MCF 10A (cell line): ENCODE measurements around the gene RNPS1. TPM values are rescaled to one million over a fixed set of nuclear protein-coding genes. Genes with fewer than 3 reads are reported as not detected.

Experiments
- BruUV-seq: library from RNA; stranded (reverse); fragments of 400-500 nt; replicated peaks from 2 replicates; lab custom pipeline; 2021; lab: Mats Ljungman, UMichigan
- CTCF ChIA-PET: fragments of 300-600 bp; sonication (Branson Sonifier 250); formaldehyde crosslinking; extraction: SDS; loops from one replicate; lab custom pipeline; 2021; ENCODE audit warnings: antibody characterized with exemption, inconsistent platforms; lab: Yijun Ruan, JAX
- POLR2A ChIA-PET: fragments of 300-600, 350-650 bp; sonication (Branson Sonifier 250); formaldehyde crosslinking; extraction: SDS; loops from one replicate; lab custom pipeline; 2020; ENCODE audit warnings: antibody characterized with exemption, inconsistent platforms; lab: Yijun Ruan, JAX
- DNase-seq: peaks from one replicate; pipeline ENCODE4 v3.0.0-alpha.2; 2018; ENCODE audit not compliant: unreplicated experiment
- H3K27ac Mint-ChIP-seq: one replicate; pipeline ENCODE4 v1.8.0; 2022; ENCODE audit warnings: mild to moderate bottlenecking, low read depth, mixed read lengths; ENCODE audit not compliant: unreplicated experiment
- H3K27me3 Mint-ChIP-seq: one replicate; pipeline ENCODE4 v1.8.0; 2022; ENCODE audit warnings: mixed read lengths; ENCODE audit not compliant: insufficient read depth, unreplicated experiment
- H3K36me3 Mint-ChIP-seq: one replicate; pipeline ENCODE4 v1.8.0; 2022; ENCODE audit warnings: mild to moderate bottlenecking, moderate library complexity, mixed read lengths; ENCODE audit not compliant: insufficient read depth, unreplicated experiment
- H3K4me1 Mint-ChIP-seq: one replicate; pipeline ENCODE4 v1.8.0; 2022; ENCODE audit warnings: mixed read lengths; ENCODE audit not compliant: insufficient read depth, unreplicated experiment
- H3K4me3 Mint-ChIP-seq: one replicate; pipeline ENCODE4 v1.8.0; 2022; ENCODE audit warnings: mild to moderate bottlenecking, moderate library complexity, mixed read lengths; ENCODE audit not compliant: unreplicated experiment
- H3K9me3 Mint-ChIP-seq: one replicate; pipeline ENCODE4 v1.8.0; 2022; ENCODE audit warnings: mixed read lengths; ENCODE audit not compliant: unreplicated experiment
- intact Hi-C: fragments of 100-400 bp; cut with micrococcal nuclease; formaldehyde crosslinking; loops from 2 replicates; pipeline ENCODE4 v1.14.1; 2022
- microRNA-seq: library from miRNA; unstranded; fragments of <30 nt; microRNA quantifications from one replicate; pipeline ENCODE4 v1.2.0, GENCODE V29; 2022
- total RNA-seq: library from RNA; stranded (reverse); gene quantifications from 2 replicates; pipeline ENCODE4 v1.2.3, GENCODE V29; 2022
- TF ChIP-seq, protein P1 (sequence below): fragments of 200-600 bp; IDR thresholded peaks from one replicate; pipeline ENCODE4 v1.8.0; 2022; ENCODE audit warnings: antibody characterized with exemption, mild to moderate bottlenecking; ENCODE audit not compliant: unreplicated experiment

Gene RNPS1
- total RNA-seq, 1 experiment from 2014 or later: 245 TPM

GRCh38 chr16:2205104-2205966, 62.6 kb downstream of the RNPS1 start, which contains the start of gene MLST8:
MLST8 (plus strand) TSS chr16:2205454; CDS start chr16:2206086, 632 bp downstream.
- BruUV-seq: no TSS peak
- Mint-ChIP-seq H3K27ac (peak within 1 kb of the TSS; percentile 69), H3K27me3 (no peaks in the 10 kb centered on the region), H3K4me3 (peak within 1 kb of the TSS; percentile 68), H3K4me1 (peaks cover 15% of the 10 kb centered on the region), H3K36me3 (peaks cover 30% of the 10 kb centered on the region), H3K9me3 (no peaks in the 10 kb centered on the region)
- POLR2A ChIA-PET: interaction anchor here (0.7 to 4.0 kb wide), 19 partner anchors 9 to 273 kb away, joined by 3 to 27 read pairs (median 4); partner anchors contain the start of genes E4F1, ECI1, NTHL1 and PGP
- CTCF ChIA-PET: interaction anchor here (0.6 to 1.6 kb wide), 2 partner anchors 10 to 24 kb away, joined by 3 to 6 read pairs; no protein-coding TSS in a partner anchor
- TF ChIP-seq, protein P1, sequence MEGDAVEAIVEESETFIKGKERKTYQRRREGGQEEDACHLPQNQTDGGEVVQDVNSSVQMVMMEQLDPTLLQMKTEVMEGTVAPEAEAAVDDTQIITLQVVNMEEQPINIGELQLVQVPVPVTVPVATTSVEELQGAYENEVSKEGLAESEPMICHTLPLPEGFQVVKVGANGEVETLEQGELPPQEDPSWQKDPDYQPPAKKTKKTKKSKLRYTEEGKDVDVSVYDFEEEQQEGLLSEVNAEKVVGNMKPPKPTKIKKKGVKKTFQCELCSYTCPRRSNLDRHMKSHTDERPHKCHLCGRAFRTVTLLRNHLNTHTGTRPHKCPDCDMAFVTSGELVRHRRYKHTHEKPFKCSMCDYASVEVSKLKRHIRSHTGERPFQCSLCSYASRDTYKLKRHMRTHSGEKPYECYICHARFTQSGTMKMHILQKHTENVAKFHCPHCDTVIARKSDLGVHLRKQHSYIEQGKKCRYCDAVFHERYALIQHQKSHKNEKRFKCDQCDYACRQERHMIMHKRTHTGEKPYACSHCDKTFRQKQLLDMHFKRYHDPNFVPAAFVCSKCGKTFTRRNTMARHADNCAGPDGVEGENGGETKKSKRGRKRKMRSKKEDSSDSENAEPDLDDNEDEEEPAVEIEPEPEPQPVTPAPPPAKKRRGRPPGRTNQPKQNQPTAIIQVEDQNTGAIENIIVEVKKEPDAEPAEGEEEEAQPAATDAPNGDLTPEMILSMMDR: peak; percentile 13
- intact Hi-C loops: no loop called here
- peak; percentile 79 for DNase-seq

DNA sequence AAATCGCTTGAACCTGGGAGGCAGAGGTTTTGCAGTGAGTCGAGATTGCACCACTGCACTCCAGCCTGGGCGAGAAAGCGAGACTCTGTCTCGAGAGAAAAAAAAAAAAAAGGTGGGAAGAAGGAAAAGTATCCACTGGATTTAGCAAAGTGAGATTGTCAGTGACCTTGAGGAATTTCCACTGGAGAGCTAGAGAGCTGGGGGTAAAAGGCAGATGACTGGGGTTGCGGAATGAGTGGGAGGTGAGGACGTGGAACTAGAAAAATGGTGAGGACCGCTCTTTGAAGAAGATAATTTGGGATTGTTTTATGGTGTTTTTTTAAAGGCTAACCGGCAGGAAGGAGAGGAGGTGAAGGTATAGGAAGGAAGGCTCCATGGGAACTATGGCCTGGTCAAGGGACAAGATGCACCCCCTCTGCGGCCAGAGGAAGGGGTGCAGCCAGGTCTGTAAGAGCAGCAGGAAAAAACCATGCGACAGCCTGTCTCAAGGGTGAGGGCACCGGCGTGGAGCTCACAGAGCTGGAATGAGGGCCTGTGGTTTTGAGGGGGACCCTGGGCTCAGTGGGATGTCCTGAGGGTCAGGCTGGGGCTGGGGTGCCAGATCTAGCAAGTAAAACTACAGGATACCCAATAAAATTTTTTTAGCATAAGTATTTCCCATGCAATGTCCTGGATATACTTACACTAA, 63.4 kb downstream of the RNPS1 start:
- TF ChIP-seq, protein P1: no peak
- BruUV-seq: TSS peak; percentile 43
- ChIA-PET CTCF (interaction anchor here (0.6 to 1.6 kb wide), 4 partner anchors 10 to 692 kb away, joined by 3 to 6 read pairs (median 3); no protein-coding TSS in a partner anchor), POLR2A (interaction anchor here (0.7 to 4.0 kb wide), 13 partner anchors 10 to 264 kb away, joined by 3 to 27 read pairs (median 4); partner anchors contain the start of genes ECI1, NTHL1, PGP and TRAF7)
- H3K4me1 Mint-ChIP-seq: peaks cover 15% of the 10 kb centered on the region
- intact Hi-C loops: no loop called here
- H3K9me3 Mint-ChIP-seq: no peaks in the 10 kb centered on the region
- H3K4me3 Mint-ChIP-seq: peak overlapping the region; percentile 68
- H3K27ac Mint-ChIP-seq: peak overlapping the region; percentile 69
- peaks cover 27% of the 10 kb centered on the region for H3K36me3 Mint-ChIP-seq
- no peaks in the 10 kb centered on the region for H3K27me3 Mint-ChIP-seq
- no peak for DNase-seq

Small RNAs within 50 kb of the gene (microRNA-seq; reads per million reads assigned to microRNA genes)
- gene MIR3677 (0.53 reads per million), gene MIR4717 (not detected)

Other genes with a start within 250 kb of the RNPS1 start
- 4.9 and 7.7 TPM in 2 replicates for gene NPW, start 248.3 kb downstream of the RNPS1 start, total RNA-seq
- gene NHERF2, start 241.2 kb downstream of the RNPS1 start, total RNA-seq: 8.5 and 14.5 TPM in 2 replicates
- gene NTHL1, start 220.3 kb downstream of the RNPS1 start, total RNA-seq: 16.4 and 17.7 TPM in 2 replicates
- 99.8 and 136 TPM in 2 replicates for gene TSC2, start 220.1 kb downstream of the RNPS1 start, total RNA-seq
- gene PKD1, start 132.2 kb downstream of the RNPS1 start, total RNA-seq: 159 and 187 TPM in 2 replicates
- 0.81 and 1.0 TPM in 2 replicates for gene RAB26, start 119.5 kb downstream of the RNPS1 start, total RNA-seq
- gene TRAF7, start 112.3 kb downstream of the RNPS1 start, total RNA-seq: 87.4 and 98.6 TPM in 2 replicates
- gene CASKIN1, start 71.5 kb downstream of the RNPS1 start, total RNA-seq: 0.10 and 0.14 TPM in 2 replicates
- 63.4 and 87.6 TPM in 2 replicates for gene MLST8, start 62.7 kb downstream of the RNPS1 start, total RNA-seq
- gene BRICD5, start 57.3 kb downstream of the RNPS1 start, total RNA-seq: 4.6 and 5.2 TPM in 2 replicates
- 11.3 and 12.0 TPM in 2 replicates for gene PGP, start 53.3 kb downstream of the RNPS1 start, total RNA-seq
- 26.2 and 28.4 TPM in 2 replicates for gene E4F1, start 44.5 kb downstream of the RNPS1 start, total RNA-seq
- 1.5 and 3.8 TPM in 2 replicates for gene DNASE1L2, start 31.7 kb downstream of the RNPS1 start, total RNA-seq
- 115 and 154 TPM in 2 replicates for gene ECI1, start 16.5 kb downstream of the RNPS1 start, total RNA-seq
- 3.5 and 4.6 TPM in 2 replicates for gene ABCA3, start 72.6 kb upstream of the RNPS1 start, total RNA-seq
- 7.5 and 11.9 TPM in 2 replicates for gene CCNF, start 161.3 kb upstream of the RNPS1 start, total RNA-seq
- gene TEDC2, start 192.0 kb upstream of the RNPS1 start, total RNA-seq: 3.5 and 6.9 TPM in 2 replicates
- gene NTN3, start 203.2 kb upstream of the RNPS1 start, total RNA-seq: not detected in 2 replicates
- 7.6 and 8.1 TPM in 2 replicates for gene TBC1D24, start 207.0 kb upstream of the RNPS1 start, total RNA-seq
- gene ATP6V0C, start 245.8 kb upstream of the RNPS1 start, total RNA-seq: 173 and 198 TPM in 2 replicates